Keratinocyte (primary cell): ENCODE data around the gene BRINP3. TPM values are rescaled to one million over a fixed set of nuclear protein-coding genes. Genes with fewer than 3 reads are reported as not detected.

Experiments
- DNase-seq: peaks from one replicate; pipeline ENCODE4 v3.0.0-alpha.2; 2011; ENCODE audit warnings: low read depth, missing footprints, low spot score
- FAIRE-seq: peaks from 2 replicates; lab custom pipeline; 2011; peaks lifted over from hg19 to GRCh38; lab: Jason Lieb, UNC
- H2AFZ ChIP-seq: 2 replicates; pipeline ENCODE4 v1.6.0; 2012; ENCODE audit warnings: low read length, control low read depth, inconsistent platforms; ENCODE audit not compliant: control insufficient read depth
- H3K27ac ChIP-seq: 2 replicates; pipeline ENCODE4 v1.5.1; 2011; ENCODE audit warnings: low read length; ENCODE audit not compliant: control insufficient read depth, insufficient read depth
- H3K27me3 ChIP-seq: 3 replicates; pipeline ENCODE4 v1.6.0; 2011; ENCODE audit warnings: low read length; ENCODE audit not compliant: control insufficient read depth, insufficient read depth; ENCODE audit errors: extremely low read depth
- H3K36me3 ChIP-seq, 2 experiments: 2 replicates in 1 of 2; 3 replicates in 1 of 2; pipeline ENCODE4 v1.5.1; 2011; ENCODE audit warnings: low read length in 2 of 2, mild to moderate bottlenecking in 1 of 2; ENCODE audit not compliant: control insufficient read depth in 2 of 2, insufficient read depth in 2 of 2; ENCODE audit errors: extremely low read depth in 1 of 2
- H3K4me1 ChIP-seq: 3 replicates; pipeline ENCODE4 v1.5.1; 2011; ENCODE audit warnings: low read length; ENCODE audit not compliant: control insufficient read depth, insufficient read depth; ENCODE audit errors: extremely low read depth
- H3K4me2 ChIP-seq: 3 replicates; pipeline ENCODE4 v1.6.0; 2011; ENCODE audit warnings: low read depth, low read length; ENCODE audit not compliant: control insufficient read depth, insufficient read depth; ENCODE audit errors: extremely low read depth
- H3K4me3 ChIP-seq, 3 experiments: fragments of 200-600 bp in 1 of 3; sonication (generic) in 1 of 3; 2 replicates in 2 of 3; 3 replicates in 1 of 3; pipeline ENCODE4 v1.5.1; 2011 to 2016; ENCODE audit warnings: low read length in 3 of 3, mild to moderate bottlenecking in 3 of 3, control low read depth in 2 of 3, inconsistent platforms in 1 of 3, low read depth in 1 of 3, mixed read lengths in 1 of 3, mixed run types in 1 of 3, moderate library complexity in 1 of 3; ENCODE audit not compliant: control insufficient read depth in 2 of 3, insufficient read depth in 2 of 3; ENCODE audit errors: extremely low read depth in 1 of 3
- H3K79me2 ChIP-seq: 2 replicates; pipeline ENCODE4 v1.6.0; 2012; ENCODE audit warnings: low read length; ENCODE audit not compliant: control insufficient read depth, insufficient read depth
- H3K9ac ChIP-seq: 3 replicates; pipeline ENCODE4 v1.6.0; 2011; ENCODE audit warnings: low read length; ENCODE audit not compliant: control insufficient read depth, insufficient read depth; ENCODE audit errors: extremely low read depth
- H3K9me1 ChIP-seq: 3 replicates; pipeline ENCODE4 v1.6.0; 2011; ENCODE audit warnings: low read length; ENCODE audit not compliant: control insufficient read depth, insufficient read depth; ENCODE audit errors: extremely low read depth
- H3K9me3 ChIP-seq: 2 replicates; pipeline ENCODE4 v1.5.1; 2012; ENCODE audit warnings: low read depth, low read length; ENCODE audit not compliant: control insufficient read depth
- H4K20me1 ChIP-seq: 3 replicates; pipeline ENCODE4 v1.6.0; 2011; ENCODE audit warnings: low read length; ENCODE audit not compliant: control insufficient read depth, insufficient read depth; ENCODE audit errors: extremely low read depth
- EZH2 ChIP-seq: IDR thresholded peaks from one replicate; pipeline ENCODE4 v1.6.1; 2012; ENCODE audit warnings: inconsistent platforms, mild to moderate bottlenecking, low read length, moderate library complexity
- dilution Hi-C: fragments of 300-500 bp; cut with MboI; formaldehyde crosslinking; loops from one replicate; pipeline ENCODE4 v1.7.0; 2020; ENCODE audit warnings: low sequenced_read_pairs; ENCODE audit not compliant: extremely low pct_ligation_motif_present
- polyA plus RNA-seq, 5 experiments: library from polyadenylated mRNA; depleted of rRNA in 3 of 5; stranded (reverse) in 3 of 5; stranded (forward) in 1 of 5; unstranded in 1 of 5; fragments of >200 nt; gene quantifications; 1 replicate in 1 of 5; 2 replicates in 3 of 5; 3 replicates in 1 of 5; pipeline versions ENCODE4 v1.2.1 to v1.2.3, GENCODE V29; 2011 to 2012; ENCODE audit warnings: missing spikeins in 2 of 5, low read depth in 1 of 5, low replicate concordance in 1 of 5
- TF ChIP-seq, protein P1 (sequence below), 3 experiments: IDR thresholded peaks in 1 of 3; conservative IDR thresholded peaks in 1 of 3; optimal IDR thresholded peaks in 1 of 3; 2 replicates in 2 of 3; 3 replicates in 1 of 3; pipeline versions ENCODE3 to v1.5.1; 2011; ENCODE audit warnings: low read length in 3 of 3, mild to moderate bottlenecking in 3 of 3, moderate library complexity in 2 of 3, control low read depth in 1 of 3, inconsistent platforms in 1 of 3; ENCODE audit not compliant: insufficient read depth in 2 of 3; ENCODE audit errors: extremely low read depth in 1 of 3

The BRINP3 gene
- polyA plus RNA-seq, 1 donor (not counting 4 experiments of a cell fraction or from before 2014, with no cell fraction given), result not detected

DNA sequence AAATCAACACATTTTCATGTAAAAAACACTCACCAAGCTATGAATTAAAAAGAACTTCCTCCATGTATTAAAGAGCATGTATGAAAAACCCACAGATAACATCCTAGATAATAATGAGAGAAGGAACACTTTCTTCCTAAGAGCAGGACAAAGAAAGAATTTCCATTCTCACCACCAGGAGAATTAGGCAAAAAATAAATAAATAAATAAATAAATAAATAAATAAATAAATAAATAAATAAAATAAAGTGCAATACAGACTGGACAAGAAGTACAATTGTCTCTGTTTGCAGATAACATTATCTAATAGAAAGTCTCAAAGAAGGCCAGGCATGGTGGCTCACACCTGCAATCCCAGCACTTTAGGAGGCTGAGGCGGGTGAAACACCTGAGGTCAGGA lies 218.2 kb downstream of the BRINP3 start:
- TF ChIP-seq, protein P1, sequence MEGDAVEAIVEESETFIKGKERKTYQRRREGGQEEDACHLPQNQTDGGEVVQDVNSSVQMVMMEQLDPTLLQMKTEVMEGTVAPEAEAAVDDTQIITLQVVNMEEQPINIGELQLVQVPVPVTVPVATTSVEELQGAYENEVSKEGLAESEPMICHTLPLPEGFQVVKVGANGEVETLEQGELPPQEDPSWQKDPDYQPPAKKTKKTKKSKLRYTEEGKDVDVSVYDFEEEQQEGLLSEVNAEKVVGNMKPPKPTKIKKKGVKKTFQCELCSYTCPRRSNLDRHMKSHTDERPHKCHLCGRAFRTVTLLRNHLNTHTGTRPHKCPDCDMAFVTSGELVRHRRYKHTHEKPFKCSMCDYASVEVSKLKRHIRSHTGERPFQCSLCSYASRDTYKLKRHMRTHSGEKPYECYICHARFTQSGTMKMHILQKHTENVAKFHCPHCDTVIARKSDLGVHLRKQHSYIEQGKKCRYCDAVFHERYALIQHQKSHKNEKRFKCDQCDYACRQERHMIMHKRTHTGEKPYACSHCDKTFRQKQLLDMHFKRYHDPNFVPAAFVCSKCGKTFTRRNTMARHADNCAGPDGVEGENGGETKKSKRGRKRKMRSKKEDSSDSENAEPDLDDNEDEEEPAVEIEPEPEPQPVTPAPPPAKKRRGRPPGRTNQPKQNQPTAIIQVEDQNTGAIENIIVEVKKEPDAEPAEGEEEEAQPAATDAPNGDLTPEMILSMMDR (optimal IDR thresholded peaks at IDR 0.05 in 1 of 3, IDR thresholded peaks at IDR 0.05 in 1 of 3, conservative IDR thresholded peaks at IDR 0.05 in 1 of 3; ENCODE audit: extremely low read depth in 1 of 3, insufficient read depth in 2 of 3, low read length in 3 of 3), result no peak
- no peak for TF ChIP-seq EZH2
- Histone ChIP-seq H3K79me2 (no peaks in the 10 kb centered on the region), H4K20me1 (no peaks in the 10 kb centered on the region), H3K4me3 (no peak overlapping the region), H3K27me3 (no peaks in the 10 kb centered on the region), H3K36me3 (no peaks in the 10 kb centered on the region), H3K9ac (no peak overlapping the region), H3K9me1 (no peaks in the 10 kb centered on the region), H3K4me2 (no peak overlapping the region), H3K4me1 (no peaks in the 10 kb centered on the region), H3K27ac (no peak overlapping the region), H3K9me3 (no peaks in the 10 kb centered on the region), H2AFZ (no peak overlapping the region)
- dilution Hi-C loops, result no loop called here
- FAIRE-seq (no peak), DNase-seq (no peak)

DNA sequence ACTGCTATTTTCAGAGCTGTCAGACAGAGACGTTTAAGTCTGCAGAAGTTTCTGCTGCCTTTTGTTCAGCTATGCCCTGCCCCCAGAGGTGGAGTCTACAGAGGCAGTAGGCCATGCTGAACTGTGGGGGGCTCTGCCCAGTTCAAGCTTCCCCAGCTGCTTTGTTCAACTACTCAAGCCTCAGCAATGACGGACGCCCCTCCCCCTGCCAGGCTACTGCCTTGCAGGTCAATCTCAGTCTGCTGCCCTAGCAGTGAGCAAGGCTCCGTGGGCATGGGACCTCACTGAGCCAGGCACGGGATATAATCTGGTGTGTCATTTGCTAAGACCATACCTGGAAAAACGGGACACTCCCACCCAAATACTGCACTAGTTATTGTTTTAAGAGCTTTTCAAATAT lies 219.7 kb downstream of the BRINP3 start:
- Histone ChIP-seq H3K4me3 (no peak overlapping the region), H3K9ac (no peak overlapping the region), H3K4me1 (no peaks in the 10 kb centered on the region), H3K9me3 (no peaks in the 10 kb centered on the region), H3K9me1 (no peaks in the 10 kb centered on the region), H3K4me2 (no peak overlapping the region), H3K79me2 (no peaks in the 10 kb centered on the region), H2AFZ (no peak overlapping the region), H3K36me3 (no peaks in the 10 kb centered on the region), H3K27ac (no peak overlapping the region), H3K27me3 (no peaks in the 10 kb centered on the region), H4K20me1 (no peaks in the 10 kb centered on the region)
- dilution Hi-C loops, result no loop called here
- FAIRE-seq (no peak), DNase-seq (no peak)
- TF ChIP-seq, protein P1 (optimal IDR thresholded peaks at IDR 0.05 in 1 of 3, IDR thresholded peaks at IDR 0.05 in 1 of 3, conservative IDR thresholded peaks at IDR 0.05 in 1 of 3; ENCODE audit: extremely low read depth in 1 of 3, insufficient read depth in 2 of 3, low read length in 3 of 3), result no peak
- TF ChIP-seq EZH2, result no peak
